Measurements from ENCODE around the gene OLFM1.
"Not testable (repeated sequence)": the region's sequence is repeated elsewhere in the genome, so short reads cannot be mapped to it uniquely, and the experiment has no call there.

OLFM1 gene

GRCh38 chr9:135108831-135109510 is 21.5 kb downstream of the OLFM1 start:
- DNase-seq: no peak

- no peak for DNase-seq
Observed at GRCh38 chr9:135109650-135110049, 22.2 kb downstream of the OLFM1 start.

- no peak for DNase-seq
Observed at GRCh38 chr9:135110416-135110815, 22.9 kb downstream of the OLFM1 start.

GRCh38 chr9:135111600-135111999 is 24.1 kb downstream of the OLFM1 start:
- not testable (repeated sequence) for DNase-seq

GRCh38 chr9:135116371-135116770 is 28.9 kb downstream of the OLFM1 start:
- no peak for DNase-seq

- DNase-seq: no peak
Observed at GRCh38 chr9:135116881-135117280, 29.4 kb downstream of the OLFM1 start.

GRCh38 chr9:135117281-135117680 is 29.8 kb downstream of the OLFM1 start:
- no peak for DNase-seq

GRCh38 chr9:135119496-135120064 is 32.1 kb downstream of the OLFM1 start:
- DNase-seq: no peak

GRCh38 chr9:135120249-135120648 is 32.8 kb downstream of the OLFM1 start:
- DNase-seq: no peak

- no peak for DNase-seq
Observed at GRCh38 chr9:135122316-135122715, 34.8 kb downstream of the OLFM1 start.

GRCh38 chr9:135123126-135123772 is 35.8 kb downstream of the OLFM1 start:
- DNase-seq: no peak

GRCh38 chr9:135123773-135124134 is 36.3 kb downstream of the OLFM1 start:
- no peak for DNase-seq

- no peak for DNase-seq
Observed at GRCh38 chr9:135126451-135127187, 39.2 kb downstream of the OLFM1 start.

- no peak for DNase-seq
Observed at GRCh38 chr9:135127718-135128670, 40.5 kb downstream of the OLFM1 start.

- no peak for DNase-seq
Observed at GRCh38 chr9:135129137-135129695, 41.7 kb downstream of the OLFM1 start.

GRCh38 chr9:135130207-135130976 is 42.9 kb downstream of the OLFM1 start:
- no peak for DNase-seq

- no peak for DNase-seq
Observed at GRCh38 chr9:135131488-135131887, 44.0 kb downstream of the OLFM1 start.

GRCh38 chr9:135132008-135132407 is 44.5 kb downstream of the OLFM1 start:
- no peak for DNase-seq

GRCh38 chr9:135134268-135135022 is 47.0 kb downstream of the OLFM1 start:
- no peak for DNase-seq

- DNase-seq: no peak
Observed at GRCh38 chr9:135135171-135135928, 47.9 kb downstream of the OLFM1 start.
